T-helper 9 cell (primary cell): ENCODE results near the gene RNF150.

Experiments
- DNase-seq: peaks from one replicate; pipeline ENCODE4 v3.0.0-alpha.2; 2020

Gene RNF150

DNA sequence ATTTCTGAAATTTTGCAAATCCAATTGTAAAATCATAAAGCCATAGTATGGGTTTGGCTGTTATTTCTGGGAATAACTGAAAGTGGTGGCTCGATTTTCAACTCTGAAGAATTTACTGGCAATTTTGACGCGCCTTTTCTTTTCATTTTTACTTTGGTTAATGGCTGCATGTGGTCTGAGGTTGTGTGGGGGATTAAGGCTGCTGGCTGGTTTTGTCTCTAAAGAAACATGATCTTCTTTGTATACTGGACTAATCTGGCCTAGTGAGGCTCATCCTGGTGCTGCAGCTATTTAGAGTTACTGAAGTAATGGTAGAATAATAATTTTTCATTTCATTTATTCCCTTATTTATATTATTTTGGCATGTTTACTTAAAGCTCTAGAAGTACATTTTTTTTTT is 164.0 kb downstream of the RNF150 start:
- DNase-seq: no peak

DNA sequence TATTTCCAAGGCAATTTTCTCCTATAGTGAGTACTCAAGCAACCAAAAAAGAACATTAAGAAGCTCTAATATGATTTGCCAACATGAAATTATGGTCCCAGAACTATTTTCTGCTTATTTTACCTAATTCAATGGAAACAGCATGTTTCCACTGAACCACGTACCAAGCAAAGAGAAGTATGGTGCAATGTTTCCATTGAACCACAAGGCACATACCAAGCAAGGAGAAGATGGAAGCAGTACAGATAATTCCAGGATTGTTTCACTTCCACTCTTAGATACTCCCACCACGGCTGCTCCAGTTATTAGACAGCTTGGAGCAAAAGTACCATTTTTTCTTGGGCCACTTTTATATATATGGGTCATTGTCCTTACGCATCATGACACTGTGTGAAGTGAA is 164.9 kb downstream of the RNF150 start:
- DNase-seq: no peak

DNA sequence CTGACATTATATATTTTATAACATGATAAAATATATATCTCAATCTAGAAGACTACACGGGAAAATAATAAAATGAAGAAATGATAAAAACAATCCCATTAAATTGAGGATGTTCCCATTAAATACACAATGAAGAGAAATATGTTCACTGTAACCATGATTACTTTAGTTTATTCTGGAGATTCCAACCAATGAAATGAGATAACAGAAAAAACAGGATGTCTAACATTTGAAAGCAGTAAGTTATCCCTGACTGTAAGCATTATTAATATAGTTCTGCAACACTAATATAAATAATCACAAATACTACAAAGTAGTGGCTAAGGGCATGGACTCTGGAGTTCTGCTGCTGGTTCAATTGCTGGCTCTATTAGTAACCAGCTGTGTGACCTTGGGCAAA is 169.4 kb downstream of the RNF150 start:
- no peak for DNase-seq

DNA sequence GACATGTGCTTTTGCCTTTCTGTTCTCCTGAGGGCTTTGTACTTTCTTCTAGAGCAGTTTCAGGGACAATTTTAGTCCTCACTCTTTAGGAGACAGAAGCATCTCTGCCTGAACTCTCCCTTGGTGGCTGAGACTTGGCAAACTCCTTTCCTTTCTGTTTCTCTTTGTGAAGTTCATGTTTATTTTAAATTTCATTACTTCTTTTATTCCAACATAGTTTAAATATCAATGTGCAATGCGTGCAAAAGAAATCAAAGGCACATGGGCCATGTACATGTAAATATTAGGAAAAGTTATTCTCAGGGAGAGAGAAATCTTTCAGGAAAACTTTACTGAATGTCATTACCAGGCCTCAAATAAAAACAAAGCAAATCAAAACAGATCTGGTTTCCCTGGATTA is 177.6 kb downstream of the RNF150 start:
- no peak for DNase-seq

DNA sequence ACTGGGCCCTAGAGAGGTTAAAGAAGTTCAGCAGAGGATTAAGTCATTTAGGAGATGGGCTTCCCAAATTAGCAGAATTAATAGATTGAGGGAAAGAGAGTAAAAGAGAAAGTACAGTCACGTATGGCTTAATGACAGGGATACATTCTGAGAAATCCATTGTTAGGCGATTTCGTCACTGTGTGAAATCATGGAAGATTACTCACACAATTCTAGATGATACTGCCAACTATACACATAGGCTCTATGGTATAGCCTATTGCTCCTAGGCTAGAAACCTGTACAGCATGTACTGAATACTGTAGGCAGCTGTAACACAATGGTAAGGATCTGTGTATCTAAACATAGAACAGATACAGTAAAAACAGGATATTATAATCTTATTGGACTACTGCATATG is 180.6 kb downstream of the RNF150 start:
- no peak for DNase-seq

DNA sequence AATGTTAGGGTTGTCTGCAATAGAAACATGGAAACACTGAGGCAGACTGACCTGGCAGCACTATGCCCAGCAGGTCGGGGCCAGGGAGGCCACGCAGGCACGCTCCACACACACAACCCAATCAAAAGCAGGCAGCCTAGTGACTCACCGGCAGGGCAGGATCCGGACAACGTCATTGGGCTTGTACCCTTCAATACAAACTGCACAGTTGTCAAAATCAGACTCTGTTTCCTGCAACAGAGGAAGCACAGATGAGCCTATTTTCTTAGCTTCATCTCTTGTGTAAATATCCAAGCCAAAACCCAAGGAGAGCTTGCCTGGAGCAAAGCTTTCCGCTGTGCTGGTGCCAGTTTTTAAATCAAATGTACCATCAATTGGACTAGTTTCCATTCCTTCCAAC is 185.8 kb downstream of the RNF150 start:
- DNase-seq: no peak

DNA sequence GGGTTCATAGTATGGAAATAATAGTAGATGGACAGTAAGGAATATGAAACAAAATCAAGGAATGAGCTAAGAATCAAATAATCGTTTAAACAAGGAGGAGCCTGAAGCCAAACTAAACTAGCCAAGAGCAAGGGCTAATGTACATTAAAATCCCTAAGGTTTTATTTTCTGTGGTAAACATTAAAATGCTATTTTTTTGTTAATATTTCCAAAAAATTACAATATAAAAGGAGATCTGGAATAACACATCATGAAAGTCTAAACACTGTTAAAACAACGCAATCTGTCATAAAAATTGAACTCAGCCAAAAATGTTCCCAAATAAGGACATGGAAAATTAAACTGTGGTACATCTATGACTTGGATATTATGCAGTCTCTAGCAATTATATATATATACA is 188.2 kb downstream of the RNF150 start:
- no peak for DNase-seq

DNA sequence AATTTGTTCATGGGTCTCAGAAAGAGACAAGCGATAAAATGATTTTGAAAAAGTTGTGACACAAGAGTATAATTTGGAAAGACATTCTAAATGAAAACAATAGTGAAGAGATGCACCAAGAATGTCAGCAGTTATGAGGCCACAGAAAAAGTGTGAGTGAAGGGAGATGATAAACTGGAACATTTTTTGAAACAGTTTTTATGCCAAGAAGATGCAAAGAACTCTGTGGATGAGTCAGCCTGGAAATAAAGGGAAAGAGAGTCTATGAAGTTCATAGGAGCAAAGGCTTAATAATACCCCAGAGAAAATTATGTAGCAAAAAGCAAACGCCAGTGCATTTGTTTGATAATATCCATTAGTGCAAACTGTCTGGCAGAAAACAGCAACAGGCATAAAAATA is 188.7 kb downstream of the RNF150 start:
- no peak for DNase-seq

DNA sequence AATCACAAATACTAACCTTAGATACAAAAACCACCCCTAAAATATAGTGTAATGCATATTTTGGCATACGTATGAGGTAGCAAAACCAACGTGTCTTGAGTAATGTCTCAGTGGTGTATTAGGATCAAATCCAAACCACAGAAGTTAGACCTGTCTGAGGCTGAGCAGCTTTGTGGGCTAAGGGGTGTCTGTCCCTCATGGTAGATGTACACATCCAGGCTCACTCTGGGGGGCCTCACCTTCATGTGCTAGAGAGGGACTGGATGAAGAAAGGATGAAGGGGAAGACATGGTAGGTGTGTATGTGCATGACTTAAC is 189.1 kb downstream of the RNF150 start:
- no peak for DNase-seq

DNA sequence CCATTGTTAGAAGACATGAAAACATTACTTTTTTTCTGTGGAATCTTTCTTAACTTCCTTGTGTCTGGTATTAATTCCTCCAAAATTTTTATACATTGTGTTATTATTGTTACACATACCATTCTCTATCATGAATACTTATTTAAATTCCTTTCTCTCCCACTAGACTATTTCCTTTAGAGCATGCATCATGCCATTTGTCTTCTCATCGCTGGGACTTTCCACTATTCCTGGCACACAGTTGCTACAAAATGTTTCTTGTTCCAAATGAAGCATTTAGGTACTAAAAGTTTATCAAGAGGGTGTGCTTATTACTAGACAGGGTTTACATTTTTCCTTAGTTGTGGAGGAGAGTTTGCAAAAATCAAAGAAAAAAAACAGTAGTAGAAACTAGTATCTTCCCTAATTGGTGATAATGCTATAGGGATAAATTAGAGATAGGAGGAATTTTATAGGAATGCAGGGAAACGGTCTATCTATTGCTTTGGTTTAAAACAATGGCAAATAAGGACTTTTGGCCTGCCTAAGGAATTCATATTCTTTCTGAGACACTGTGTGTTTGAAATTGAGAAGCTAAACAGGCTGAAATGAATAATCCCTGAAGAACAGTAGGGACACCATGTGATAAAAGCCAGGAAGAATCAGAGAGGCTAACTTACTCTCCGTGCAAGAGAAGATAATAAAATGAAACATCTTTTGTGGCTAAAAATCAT is 189.6 kb downstream of the RNF150 start:
- no peak for DNase-seq

DNA sequence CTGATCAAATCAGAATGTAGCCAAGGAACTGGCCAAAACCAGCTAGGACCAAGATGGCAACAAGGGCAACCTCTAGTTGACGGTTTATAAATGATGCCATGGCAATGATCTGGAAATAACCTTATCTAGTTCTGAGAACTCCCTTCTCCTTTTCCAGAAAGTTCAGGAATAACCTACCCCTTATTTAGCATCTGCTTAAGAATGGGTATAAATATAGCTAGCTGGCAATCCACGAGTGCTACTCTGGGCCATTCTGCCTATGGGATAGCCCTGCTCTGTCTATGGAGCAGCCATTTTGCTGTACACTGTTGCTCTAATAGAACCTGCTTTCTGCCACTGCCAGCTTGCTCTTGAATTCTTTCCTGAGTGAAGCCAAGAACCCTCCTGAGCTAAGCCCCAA is 192.7 kb downstream of the RNF150 start:
- DNase-seq: no peak

DNA sequence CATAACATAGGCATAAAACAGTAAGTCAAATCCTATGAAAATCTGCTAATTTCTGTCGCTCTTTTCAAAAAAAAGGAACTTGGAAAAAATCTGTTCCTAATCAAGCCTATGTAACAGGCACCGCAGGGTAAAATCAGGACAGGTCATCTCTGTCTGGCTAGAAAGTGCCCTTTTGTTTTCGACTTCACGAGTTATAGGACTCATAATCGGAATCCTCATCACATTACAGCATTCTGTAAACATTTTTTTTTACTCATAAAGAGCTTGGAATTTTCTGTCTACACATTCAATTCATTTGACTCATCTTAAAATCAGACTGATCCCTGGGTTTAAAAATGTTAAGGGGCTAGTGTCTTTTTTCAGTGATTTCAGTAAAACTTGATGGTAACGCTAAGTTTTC is 195.4 kb downstream of the RNF150 start:
- DNase-seq: no peak

DNA sequence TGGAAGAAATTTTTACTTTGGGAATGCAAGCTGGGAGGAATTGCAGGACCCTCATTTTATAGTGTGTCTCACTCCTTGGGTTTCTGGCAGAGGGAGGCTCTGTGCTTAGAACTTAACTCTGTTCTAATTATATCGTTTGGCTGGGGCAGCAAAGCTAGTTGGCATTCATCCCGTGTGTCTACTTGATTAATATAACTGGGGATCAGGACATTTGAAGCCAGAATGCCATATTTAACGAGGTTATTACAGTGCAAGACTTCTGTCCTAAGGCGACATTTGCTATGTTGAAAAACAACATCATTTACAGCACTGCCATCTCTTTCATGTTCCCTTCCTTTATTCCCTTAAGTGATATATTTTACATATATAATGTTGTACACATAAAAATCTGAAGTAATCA is 198.0 kb downstream of the RNF150 start:
- no peak for DNase-seq

DNA sequence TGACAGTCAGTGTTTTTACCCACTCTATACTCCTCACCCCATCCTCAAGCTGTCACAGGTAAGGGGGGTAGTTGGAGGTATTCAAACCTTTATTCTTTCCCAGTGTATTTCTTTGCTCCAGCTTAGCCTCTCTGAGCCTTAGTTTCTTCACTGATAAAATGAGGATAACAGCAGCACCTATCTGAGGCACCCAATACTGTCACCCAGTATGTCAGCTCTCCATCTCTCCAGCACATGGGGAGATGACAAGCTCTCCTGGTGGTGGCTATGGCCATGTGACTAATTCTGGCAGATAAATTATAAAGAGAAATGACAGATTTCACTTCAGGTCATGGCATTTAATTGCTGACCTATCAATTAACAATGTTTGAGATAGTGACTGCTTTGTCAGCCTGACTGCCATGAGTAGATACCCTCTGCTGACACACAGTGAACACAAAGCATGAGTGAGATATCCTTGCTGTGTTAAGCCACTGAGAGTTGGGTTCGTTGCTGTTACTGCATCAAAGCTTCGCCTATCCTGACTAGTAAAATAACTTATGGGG is 200.7 kb downstream of the RNF150 start:
- DNase-seq: no peak

DNA sequence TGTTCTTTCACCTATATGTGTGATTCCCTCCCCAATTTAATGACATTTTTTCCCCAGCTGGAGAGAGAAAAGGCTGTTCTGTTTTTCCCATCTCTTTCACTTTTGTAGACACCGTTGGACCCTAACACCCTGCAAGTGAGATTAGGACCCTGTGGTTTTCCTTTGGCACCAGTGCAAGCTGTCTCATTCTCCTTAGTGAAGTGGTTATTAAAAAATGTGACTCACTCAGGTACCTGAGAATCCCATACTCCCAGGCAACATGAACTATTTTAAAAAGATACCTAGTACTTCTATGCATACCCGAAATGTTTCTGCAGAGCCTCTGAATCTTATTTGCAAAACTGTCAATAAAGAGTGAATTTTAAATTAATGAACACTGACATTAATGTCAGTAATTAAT is 201.4 kb downstream of the RNF150 start:
- no peak for DNase-seq

DNA sequence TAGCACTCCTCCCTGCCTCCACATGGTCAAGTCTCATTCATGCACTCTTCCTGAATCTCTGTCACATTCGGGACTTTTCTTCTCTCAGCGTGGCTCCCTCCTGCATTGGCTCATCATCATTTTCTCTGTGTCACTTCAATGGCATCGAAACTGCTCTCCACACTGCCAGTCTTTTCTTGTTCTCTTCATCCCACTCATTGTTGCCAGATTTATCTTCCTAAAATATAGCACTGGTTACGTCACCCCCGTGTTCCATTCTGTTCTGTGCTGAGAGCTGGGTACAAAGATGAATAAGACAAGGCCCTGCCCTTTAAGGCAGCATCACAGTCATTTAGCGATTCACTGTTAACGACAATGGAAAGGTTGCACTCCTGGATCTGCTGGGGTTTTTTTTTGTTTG is 202.7 kb downstream of the RNF150 start:
- no peak for DNase-seq

DNA sequence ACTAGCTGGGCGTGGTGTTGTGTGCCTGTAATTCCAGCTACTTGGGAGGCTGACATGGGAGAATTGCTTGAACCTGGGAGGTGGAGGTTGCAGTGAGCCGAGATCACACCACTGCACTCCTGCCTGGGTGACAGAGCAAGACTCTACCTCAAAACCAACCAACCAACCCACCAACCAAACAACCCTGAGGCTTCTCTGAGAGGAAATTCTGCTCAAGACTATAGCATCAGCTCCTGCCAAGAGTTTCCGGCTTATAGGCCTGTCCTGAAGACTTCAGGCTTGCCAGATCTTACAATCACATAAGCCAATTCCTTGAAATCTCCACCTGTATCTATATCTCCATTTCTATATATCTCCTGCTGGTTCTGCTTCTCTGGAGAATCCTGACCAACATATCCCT is 203.3 kb downstream of the RNF150 start:
- DNase-seq: no peak

DNA sequence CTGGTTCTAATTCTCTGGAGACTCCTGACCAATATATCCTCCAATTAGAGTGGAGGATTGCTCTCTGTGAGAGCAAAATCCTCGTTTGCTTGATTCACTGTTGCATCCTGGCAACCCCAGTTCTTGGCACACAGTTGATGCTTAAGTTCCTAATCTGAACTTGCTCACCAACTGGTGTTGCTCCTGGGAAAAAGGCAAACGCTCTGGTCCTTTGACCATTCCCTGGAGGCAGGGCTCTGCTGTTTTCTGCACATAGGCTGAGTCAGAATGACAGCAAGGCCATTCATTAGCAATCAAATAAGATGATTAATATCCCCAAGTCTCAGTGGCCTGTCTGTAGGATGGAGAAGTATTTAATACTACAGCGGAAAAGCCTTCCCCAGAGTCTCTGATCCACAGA is 204.4 kb downstream of the RNF150 start:
- DNase-seq: no peak

DNA sequence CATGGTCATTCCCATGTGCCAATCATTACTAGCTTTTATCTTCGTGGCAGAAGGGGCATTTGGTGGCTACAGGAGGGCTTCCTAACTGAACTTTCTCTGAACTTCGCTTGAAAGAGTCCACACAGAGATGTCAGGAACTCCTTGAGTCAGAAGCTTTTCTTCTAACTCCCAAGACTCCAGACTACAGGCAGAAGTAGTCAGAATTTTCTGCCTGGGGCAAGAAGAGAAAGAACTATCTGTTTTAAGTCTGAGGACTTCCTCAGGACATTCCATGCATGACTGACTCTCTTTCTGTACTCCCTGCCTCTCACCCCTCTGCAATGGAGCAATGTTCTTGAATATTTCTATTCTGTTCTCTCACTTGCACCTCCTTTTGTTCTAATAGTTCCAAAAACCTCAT is 206.6 kb downstream of the RNF150 start:
- DNase-seq: no peak

DNA sequence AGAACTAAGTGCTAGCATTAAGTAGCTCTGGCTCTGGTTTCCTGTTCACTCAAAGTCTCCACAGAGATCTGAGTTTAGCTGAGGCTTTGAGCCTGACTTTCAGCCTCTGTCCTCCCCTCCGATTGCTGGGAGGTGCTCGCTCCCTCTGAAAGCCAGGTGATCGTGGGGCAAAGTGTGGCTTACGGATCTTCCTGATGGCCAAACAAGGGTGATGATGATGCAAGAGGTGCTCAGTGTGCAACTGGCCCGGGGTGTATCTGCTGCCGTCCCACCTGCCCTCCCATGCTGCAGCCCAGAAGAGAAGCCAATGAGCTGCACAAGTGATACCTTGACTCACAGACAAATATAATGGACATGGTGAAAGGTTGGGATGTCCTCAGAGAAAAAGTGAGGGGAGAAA is 207.9 kb downstream of the RNF150 start:
- no peak for DNase-seq

DNA sequence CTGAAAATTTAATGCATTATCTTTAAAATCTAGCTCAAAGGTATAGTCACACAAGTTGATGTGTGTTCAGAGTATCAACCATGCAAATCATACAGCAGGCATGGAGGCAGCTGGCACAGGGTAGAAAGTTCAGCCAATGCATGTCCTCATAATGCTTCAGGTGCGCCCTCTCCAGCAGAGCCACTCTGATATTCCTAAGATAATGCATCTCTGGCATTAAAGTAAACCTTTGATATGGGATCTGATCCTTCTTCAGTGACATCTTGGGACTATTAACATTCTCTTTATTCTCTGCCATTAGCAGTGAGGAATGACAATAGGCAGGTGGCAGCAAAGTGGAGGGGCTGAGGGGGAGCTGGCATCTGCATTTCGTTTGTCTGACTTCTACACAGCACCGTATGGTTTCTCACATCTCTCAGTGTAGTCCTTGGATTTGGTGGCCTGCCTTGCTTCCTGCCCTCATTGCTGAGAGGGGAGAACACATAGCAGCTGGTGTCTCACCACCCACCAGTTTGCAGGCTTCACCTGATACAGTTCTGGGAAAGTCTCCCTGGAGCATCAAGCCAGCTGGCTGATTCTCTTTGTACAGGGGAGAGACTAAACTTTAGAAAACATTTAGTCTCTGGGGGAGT is 208.4 kb downstream of the RNF150 start:
- DNase-seq: no peak

DNA sequence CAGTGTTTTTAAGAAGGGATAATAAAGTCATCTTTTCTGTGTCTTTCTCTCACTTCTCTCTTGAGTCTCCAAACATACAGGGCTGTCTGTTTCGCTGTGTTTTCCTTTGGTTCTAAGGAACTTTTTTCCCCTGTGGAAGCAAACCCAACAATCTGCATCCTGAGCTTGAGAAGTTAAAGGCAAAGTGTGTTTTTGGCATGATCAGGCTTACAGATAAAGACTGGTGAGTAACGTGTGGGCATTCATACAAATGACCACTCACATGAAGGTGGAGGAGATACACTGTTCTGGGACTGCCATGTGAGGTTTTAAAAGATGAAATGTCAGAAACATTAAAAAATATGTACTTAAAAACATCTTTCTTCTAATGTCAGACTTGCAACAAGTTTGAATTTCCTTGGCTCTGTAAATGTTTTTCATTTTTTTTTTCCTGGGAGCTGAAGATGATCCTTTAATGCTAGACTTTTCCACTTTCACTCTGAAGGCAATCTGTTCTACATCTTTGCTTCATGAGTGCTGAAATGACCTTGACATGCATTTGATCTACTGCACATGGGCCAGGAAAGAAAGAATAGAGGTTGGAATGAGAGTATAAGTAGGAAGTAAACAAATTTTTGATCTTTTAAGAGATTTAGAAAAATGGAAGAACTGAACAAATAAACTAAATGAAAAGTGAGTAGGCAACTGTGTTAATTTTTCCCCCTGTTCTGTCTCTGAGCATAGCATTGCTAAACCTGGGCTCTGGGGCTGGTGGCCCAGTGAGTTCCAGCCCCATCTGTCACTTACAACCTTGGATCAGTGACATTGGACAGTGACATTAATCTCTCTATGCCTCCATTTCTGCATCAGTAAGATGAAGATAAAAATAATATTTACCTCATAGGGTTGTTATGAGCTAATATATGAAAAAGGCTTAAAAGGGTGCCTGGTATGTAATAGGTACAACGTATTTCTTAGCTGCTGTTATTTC is 226.0 kb downstream of the RNF150 start:
- DNase-seq: no peak

DNA sequence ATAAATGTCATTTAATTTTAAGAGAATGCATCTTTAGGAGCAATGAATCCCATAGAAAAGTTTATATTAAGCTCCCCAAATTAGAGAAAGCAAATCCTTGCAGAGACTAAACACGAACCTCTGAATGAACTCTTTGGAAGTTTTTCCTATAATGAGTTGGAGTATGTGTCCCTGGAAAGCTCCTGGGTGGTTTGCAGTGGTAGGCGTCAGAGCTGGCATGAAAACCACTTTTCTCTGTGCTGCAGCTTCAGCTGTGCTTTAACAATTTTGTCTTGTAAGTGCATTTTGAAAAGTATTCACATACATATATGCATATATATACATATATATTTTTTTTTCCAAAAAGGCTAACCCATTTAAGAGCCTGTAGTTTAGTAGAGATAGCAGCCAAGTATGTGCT is 228.4 kb downstream of the RNF150 start:
- no peak for DNase-seq
